Liver (tissue), 3 donors: ENCODE measurements around the gene CBFA2T3.

Experiments
- EGR1 ChIP-seq, 2 donors: IDR thresholded peaks; 2 replicates each; pipeline ENCODE4 v1.6.1; 2016 to 2018; ENCODE audit warnings: antibody characterized with exemption in 2 of 2, low read depth in 2 of 2
- GABPA ChIP-seq, 2 donors: IDR thresholded peaks in 1 of 2; conservative IDR thresholded peaks in 1 of 2; 2 replicates each; pipeline ENCODE4 v1.6.1; 2016; ENCODE audit warnings: antibody characterized with exemption in 2 of 2, mild to moderate bottlenecking in 1 of 2, moderate library complexity in 1 of 2
- JUND ChIP-seq, 2 donors: IDR thresholded peaks; 2 replicates each; pipeline ENCODE4 v1.6.1; 2016; ENCODE audit warnings: antibody characterized with exemption in 2 of 2
- NR2F2 ChIP-seq: IDR thresholded peaks from 2 replicates; pipeline ENCODE4 v1.6.1; 2016; ENCODE audit warnings: antibody characterized with exemption
- RAD21 ChIP-seq, 2 donors: IDR thresholded peaks; 2 replicates each; pipeline ENCODE4 v1.6.1; 2016; ENCODE audit warnings: antibody characterized with exemption in 2 of 2, mild to moderate bottlenecking in 2 of 2
- SP1 ChIP-seq: IDR thresholded peaks from 2 replicates; pipeline ENCODE4 v1.6.1; 2018; ENCODE audit warnings: antibody characterized with exemption, mild to moderate bottlenecking
- TAF1 ChIP-seq: conservative IDR thresholded peaks from 2 replicates; pipeline ENCODE4 v1.6.1; 2016; ENCODE audit warnings: antibody characterized with exemption, mild to moderate bottlenecking
- TF ChIP-seq, protein P1 (sequence below): fragments of 150-350 bp; IDR thresholded peaks from 2 replicates; pipeline ENCODE4 v1.5.1; 2017; ENCODE audit warnings: improper control_type of control experiment, low read depth, low read length; ENCODE audit not compliant: missing input control
- TF ChIP-seq, protein P2 (sequence below): IDR thresholded peaks from 2 replicates; pipeline ENCODE4 v1.6.1; 2016; ENCODE audit warnings: antibody characterized with exemption
- TF ChIP-seq, protein P3 (sequence below): IDR thresholded peaks from 2 replicates; pipeline ENCODE4 v1.6.1; 2016; ENCODE audit warnings: antibody characterized with exemption, mild to moderate bottlenecking
- TF ChIP-seq, protein P4 (sequence below): IDR thresholded peaks from 2 replicates; pipeline ENCODE4 v1.6.1; 2016; ENCODE audit warnings: antibody characterized with exemption
- donor health status: healthy.
- donor health status: healthy.

DNA sequence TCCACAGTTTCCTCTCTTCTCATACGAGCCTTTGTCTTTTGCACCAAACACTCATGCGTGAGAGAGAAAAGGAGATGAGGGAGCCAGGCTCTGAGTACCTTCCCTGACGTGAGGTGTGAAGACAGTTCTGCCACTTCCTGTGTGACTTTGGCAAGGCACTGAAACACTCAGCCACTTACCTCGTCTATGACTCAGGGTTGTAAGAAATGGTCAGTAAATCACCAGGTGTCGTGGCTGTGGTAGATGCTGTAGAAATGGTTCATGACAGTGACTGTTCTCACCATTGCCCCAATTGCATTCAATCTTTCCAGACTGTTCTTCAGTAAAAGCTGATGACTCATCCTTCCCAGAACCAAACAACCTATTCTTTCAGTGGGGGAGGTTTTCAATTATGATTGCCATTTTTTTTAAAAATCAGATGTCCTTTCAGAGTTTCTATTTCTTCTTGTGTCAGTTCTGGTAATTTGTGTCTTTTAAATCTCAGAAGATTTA, 49.2 kb upstream of the CBFA2T3 start:
- TF ChIP-seq, protein P1, sequence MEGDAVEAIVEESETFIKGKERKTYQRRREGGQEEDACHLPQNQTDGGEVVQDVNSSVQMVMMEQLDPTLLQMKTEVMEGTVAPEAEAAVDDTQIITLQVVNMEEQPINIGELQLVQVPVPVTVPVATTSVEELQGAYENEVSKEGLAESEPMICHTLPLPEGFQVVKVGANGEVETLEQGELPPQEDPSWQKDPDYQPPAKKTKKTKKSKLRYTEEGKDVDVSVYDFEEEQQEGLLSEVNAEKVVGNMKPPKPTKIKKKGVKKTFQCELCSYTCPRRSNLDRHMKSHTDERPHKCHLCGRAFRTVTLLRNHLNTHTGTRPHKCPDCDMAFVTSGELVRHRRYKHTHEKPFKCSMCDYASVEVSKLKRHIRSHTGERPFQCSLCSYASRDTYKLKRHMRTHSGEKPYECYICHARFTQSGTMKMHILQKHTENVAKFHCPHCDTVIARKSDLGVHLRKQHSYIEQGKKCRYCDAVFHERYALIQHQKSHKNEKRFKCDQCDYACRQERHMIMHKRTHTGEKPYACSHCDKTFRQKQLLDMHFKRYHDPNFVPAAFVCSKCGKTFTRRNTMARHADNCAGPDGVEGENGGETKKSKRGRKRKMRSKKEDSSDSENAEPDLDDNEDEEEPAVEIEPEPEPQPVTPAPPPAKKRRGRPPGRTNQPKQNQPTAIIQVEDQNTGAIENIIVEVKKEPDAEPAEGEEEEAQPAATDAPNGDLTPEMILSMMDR, result no peak
- TF ChIP-seq TAF1 (no peak), GABPA (IDR thresholded peaks at IDR 0.05 in 1 of 2, conservative IDR thresholded peaks at IDR 0.05 in 1 of 2) (no peak), NR2F2 (no peak), RAD21 (IDR thresholded peaks at IDR 0.05) (no peak), SP1 (no peak), EGR1 (IDR thresholded peaks at IDR 0.05; ENCODE audit: low read depth in 2 of 2) (no peak), JUND (IDR thresholded peaks at IDR 0.05) (no peak)
- TF ChIP-seq, protein P2, sequence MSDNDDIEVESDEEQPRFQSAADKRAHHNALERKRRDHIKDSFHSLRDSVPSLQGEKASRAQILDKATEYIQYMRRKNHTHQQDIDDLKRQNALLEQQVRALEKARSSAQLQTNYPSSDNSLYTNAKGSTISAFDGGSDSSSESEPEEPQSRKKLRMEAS, result no peak
- TF ChIP-seq, protein P3, sequence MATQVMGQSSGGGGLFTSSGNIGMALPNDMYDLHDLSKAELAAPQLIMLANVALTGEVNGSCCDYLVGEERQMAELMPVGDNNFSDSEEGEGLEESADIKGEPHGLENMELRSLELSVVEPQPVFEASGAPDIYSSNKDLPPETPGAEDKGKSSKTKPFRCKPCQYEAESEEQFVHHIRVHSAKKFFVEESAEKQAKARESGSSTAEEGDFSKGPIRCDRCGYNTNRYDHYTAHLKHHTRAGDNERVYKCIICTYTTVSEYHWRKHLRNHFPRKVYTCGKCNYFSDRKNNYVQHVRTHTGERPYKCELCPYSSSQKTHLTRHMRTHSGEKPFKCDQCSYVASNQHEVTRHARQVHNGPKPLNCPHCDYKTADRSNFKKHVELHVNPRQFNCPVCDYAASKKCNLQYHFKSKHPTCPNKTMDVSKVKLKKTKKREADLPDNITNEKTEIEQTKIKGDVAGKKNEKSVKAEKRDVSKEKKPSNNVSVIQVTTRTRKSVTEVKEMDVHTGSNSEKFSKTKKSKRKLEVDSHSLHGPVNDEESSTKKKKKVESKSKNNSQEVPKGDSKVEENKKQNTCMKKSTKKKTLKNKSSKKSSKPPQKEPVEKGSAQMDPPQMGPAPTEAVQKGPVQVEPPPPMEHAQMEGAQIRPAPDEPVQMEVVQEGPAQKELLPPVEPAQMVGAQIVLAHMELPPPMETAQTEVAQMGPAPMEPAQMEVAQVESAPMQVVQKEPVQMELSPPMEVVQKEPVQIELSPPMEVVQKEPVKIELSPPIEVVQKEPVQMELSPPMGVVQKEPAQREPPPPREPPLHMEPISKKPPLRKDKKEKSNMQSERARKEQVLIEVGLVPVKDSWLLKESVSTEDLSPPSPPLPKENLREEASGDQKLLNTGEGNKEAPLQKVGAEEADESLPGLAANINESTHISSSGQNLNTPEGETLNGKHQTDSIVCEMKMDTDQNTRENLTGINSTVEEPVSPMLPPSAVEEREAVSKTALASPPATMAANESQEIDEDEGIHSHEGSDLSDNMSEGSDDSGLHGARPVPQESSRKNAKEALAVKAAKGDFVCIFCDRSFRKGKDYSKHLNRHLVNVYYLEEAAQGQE, result no peak
- TF ChIP-seq, protein P4, sequence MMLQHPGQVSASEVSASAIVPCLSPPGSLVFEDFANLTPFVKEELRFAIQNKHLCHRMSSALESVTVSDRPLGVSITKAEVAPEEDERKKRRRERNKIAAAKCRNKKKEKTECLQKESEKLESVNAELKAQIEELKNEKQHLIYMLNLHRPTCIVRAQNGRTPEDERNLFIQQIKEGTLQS, result no peak
